Upper lobe of left lung (tissue), 6 donors: ENCODE data around the gene PLA2G15. TPM values are rescaled to one million over a fixed set of nuclear protein-coding genes. Genes with fewer than 3 reads are reported as not detected.
A peak's percentile ranks its signal among the peaks of the same experiment; 100 is the strongest.
"Not testable (repeated sequence)": the region's sequence is repeated elsewhere in the genome, so short reads cannot be mapped to it uniquely, and the experiment has no call there.

ENCODE experiments used
- ATAC-seq, 2 donors: fragments of 200-7000 bp; cut with Tn5 transposase; one replicate each; pipeline ENCODE4 v1.9.1; 2022; ENCODE audit warnings: mild to moderate bottlenecking in 2 of 2, moderate library complexity in 2 of 2; ENCODE audit not compliant: low FRiP score in 2 of 2
- DNase-seq, 2 donors: peaks; one replicate each; pipeline ENCODE4 v3.0.0-alpha.2; 2019 to 2020
- H3K27ac ChIP-seq, 4 donors: fragments of 200-600 bp; sonication (generic); one replicate each; pipeline ENCODE4 v1.5.1; 2016 to 2019
- H3K27me3 ChIP-seq, 4 donors: fragments of 200-600 bp; sonication (generic); one replicate each; pipeline ENCODE4 v1.5.1; 2017 to 2019
- H3K36me3 ChIP-seq, 4 donors: fragments of 200-600 bp; sonication (generic); one replicate each; pipeline ENCODE4 v1.5.1; 2016 to 2019
- H3K4me1 ChIP-seq, 4 donors: fragments of 200-600 bp; sonication (generic); one replicate each; pipeline ENCODE4 v1.5.1; 2018 to 2019
- H3K4me3 ChIP-seq, 4 donors: fragments of 200-600 bp; sonication (generic); one replicate each; pipeline ENCODE4 v1.5.1; 2017 to 2019; ENCODE audit warnings: mild to moderate bottlenecking in 2 of 4, moderate library complexity in 1 of 4
- H3K9me3 ChIP-seq, 4 donors: fragments of 200-600 bp; sonication (generic); one replicate each; pipeline ENCODE4 v1.5.1; 2018 to 2019
- EP300 ChIP-seq, 4 donors: sonication (generic); formaldehyde crosslinking; IDR thresholded peaks; one replicate each; pipeline ENCODE4 v1.5.1; 2017; ENCODE audit warnings: antibody characterized with exemption in 4 of 4, control low read depth in 2 of 4
- POLR2A ChIP-seq, 4 donors: fragments of 450-650 bp; IDR thresholded peaks; one replicate each; pipeline ENCODE4 v1.5.1; 2016 to 2017; ENCODE audit warnings: antibody characterized with exemption in 4 of 4, mild to moderate bottlenecking in 2 of 4
- POLR2AphosphoS5 ChIP-seq, 2 donors: sonication (generic); formaldehyde crosslinking; IDR thresholded peaks; one replicate each; pipeline ENCODE4 v1.5.1; 2017; ENCODE audit warnings: antibody characterized with exemption in 2 of 2
- WGBS, 2 donors: methylation state at CpG; one replicate each; pipeline ENCODE4 v1.1.5; 2017 to 2018; 5-methylcytosine and 5-hydroxymethylcytosine counted together
- total RNA-seq, 6 donors: library from RNA; depleted of rRNA in 4 of 6; stranded (reverse); fragments of >200 nt in 4 of 6; gene quantifications; one replicate each; pipeline versions ENCODE4 v1.1.0 to v1.2.1, GENCODE V29; 2016 to 2021
- TF ChIP-seq, protein P1 (sequence below), 6 experiments: fragments of 450-650 bp in 4 of 6; fragments of 200-600 bp in 2 of 6; sonication (generic) in 2 of 6; IDR thresholded peaks; one replicate each; pipeline ENCODE4 v1.5.1; 2016 to 2019; ENCODE audit warnings: antibody characterized with exemption in 6 of 6
- donor health status: DM: no; HTN: no; CAD: no; lungs with moderate emphysema.
- donor health status: DM: no; HTN: yes; CAD: no; lungs with severe emphysema.

Gene PLA2G15
- total RNA-seq, 6 donors from 2014 or later, result 25.6 to 84.8 (median 57.5) TPM

DNA sequence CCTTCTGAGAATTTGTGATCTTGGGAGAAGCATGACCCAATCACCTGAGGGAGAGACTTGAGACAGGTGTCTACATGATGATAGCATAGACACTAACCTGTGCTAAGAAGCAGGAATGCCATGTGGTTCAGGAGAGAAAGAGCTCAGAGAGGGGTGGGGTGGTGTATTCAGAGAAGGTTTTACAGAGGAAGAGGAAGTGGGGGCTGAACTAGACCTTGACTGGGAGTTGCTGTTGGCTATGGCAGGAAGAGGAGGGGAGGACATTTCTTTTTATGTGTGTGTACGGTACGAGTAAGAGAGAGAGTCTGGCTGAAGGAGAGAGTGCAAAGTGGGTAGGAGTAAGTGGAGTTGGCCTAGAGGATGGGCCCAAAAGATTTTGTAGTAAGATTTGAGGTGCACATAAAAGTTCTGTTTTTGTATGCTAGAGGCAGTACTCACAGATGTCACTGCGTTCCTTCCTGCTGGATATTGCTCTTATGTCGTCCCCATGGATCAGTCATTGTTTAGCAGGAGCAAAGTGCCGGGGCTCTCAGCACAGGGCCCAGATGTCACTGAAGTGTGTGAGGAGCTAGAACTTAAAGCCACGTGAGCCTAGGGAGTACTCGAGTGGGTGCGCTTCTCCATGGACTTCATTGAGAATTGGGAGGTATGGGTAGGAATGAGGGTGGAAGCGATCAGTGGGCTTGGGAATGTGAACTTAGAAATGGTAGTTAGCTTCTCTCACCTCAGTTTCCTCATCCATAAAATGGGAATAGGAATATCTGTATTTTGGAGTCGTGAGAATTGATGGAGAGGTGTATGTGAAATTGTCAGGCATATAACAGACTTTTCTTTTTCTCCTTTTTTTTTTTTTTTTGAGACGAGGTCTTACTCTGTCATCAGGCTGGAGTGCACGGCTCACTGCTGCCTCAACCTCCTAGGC is 41.2 kb downstream of the PLA2G15 start:
- 72% methylated on average over 12 of the region's 12 CpGs for WGBS, 2 donors
- H3K27ac ChIP-seq, result peak overlapping the region in 3 of 4 donors; percentile 6 to 65 (median 24)
- H3K4me1 ChIP-seq, result peaks cover 31 to 73% (median 64%) of the 10 kb centered on the region in 4 donors
- H3K36me3 ChIP-seq, result peaks cover 0 to 34% (median 12%) of the 10 kb centered on the region in 4 donors
- TF ChIP-seq EP300 (IDR thresholded peaks at IDR 0.05) (no peak), POLR2AphosphoS5 (IDR thresholded peaks at IDR 0.05) (no peak), POLR2A (IDR thresholded peaks at IDR 0.05) (no peak)
- TF ChIP-seq, protein P1, sequence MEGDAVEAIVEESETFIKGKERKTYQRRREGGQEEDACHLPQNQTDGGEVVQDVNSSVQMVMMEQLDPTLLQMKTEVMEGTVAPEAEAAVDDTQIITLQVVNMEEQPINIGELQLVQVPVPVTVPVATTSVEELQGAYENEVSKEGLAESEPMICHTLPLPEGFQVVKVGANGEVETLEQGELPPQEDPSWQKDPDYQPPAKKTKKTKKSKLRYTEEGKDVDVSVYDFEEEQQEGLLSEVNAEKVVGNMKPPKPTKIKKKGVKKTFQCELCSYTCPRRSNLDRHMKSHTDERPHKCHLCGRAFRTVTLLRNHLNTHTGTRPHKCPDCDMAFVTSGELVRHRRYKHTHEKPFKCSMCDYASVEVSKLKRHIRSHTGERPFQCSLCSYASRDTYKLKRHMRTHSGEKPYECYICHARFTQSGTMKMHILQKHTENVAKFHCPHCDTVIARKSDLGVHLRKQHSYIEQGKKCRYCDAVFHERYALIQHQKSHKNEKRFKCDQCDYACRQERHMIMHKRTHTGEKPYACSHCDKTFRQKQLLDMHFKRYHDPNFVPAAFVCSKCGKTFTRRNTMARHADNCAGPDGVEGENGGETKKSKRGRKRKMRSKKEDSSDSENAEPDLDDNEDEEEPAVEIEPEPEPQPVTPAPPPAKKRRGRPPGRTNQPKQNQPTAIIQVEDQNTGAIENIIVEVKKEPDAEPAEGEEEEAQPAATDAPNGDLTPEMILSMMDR (IDR thresholded peaks at IDR 0.05), result no peak
- no peaks in the 10 kb centered on the region for H3K9me3 ChIP-seq
- DNase-seq (no peak), ATAC-seq (peak in 1 of 2 donors; percentile 18)
- no peak overlapping the region for H3K4me3 ChIP-seq
- no peaks in the 10 kb centered on the region for H3K27me3 ChIP-seq

DNA sequence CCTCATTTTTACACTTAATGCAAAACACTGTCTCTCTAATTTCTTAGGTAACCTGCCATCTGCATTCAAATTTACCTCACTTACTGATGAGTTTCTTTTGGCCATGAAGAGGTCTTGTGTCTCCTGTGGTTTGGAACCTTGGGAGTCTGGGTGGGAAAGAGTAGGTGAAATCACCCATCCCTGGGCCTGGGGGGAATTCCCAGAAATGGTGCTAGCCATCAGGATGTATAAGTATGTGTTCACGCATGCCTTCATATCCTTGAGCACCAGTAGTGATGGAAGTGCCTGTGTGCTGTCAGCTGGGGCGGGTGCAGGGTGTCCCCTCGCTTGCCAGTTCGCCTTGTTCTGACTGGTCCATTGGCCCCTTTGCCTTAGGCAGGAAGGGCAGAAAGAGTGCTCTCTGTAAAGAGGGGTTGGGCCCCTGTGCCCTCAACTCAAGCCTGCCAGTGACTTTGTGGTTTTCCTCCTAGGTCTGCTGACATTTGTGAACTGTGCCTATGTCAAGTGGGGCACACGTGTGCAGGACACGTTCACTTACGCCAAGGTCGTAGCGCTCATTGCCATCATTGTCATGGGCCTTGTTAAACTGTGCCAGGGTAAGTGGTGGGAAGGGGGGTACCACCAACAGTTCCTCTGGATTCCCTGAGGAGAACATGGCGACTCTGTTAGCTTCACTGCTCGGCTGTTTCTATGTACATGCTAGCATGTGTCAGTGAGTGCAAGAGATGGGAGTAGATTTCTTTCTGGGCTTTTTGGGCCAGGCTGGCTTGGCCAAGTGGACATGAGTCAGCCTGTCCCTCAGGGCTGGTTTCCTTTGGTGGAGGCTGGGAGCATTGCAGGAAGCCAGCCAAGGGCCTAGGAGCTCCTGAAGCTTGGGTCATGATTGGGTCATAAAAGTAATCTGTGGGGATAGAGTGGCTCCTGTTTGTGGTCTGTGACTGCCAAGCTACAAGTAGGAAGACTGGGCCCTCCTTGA is 42.4 kb downstream of the PLA2G15 start:
- peaks cover 31 to 73% (median 64%) of the 10 kb centered on the region in 4 donors for H3K4me1 ChIP-seq
- peak; percentile 24 to 89 for ATAC-seq
- H3K4me3 ChIP-seq, result no peak overlapping the region
- no peaks in the 10 kb centered on the region for H3K27me3 ChIP-seq
- H3K27ac ChIP-seq, result peak overlapping the region; percentile 11 to 64 (median 48)
- DNase-seq, result peak in 1 of 2 donors; percentile 67
- H3K36me3 ChIP-seq, result peaks cover 0 to 36% (median 21%) of the 10 kb centered on the region in 4 donors
- TF ChIP-seq, protein P1 (IDR thresholded peaks at IDR 0.05), result peak in 3 of 6 experiments; percentile 8 to 22 (median 21)
- TF ChIP-seq POLR2AphosphoS5 (IDR thresholded peaks at IDR 0.05), result no peak
- H3K9me3 ChIP-seq, result no peaks in the 10 kb centered on the region
- WGBS, 2 donors, result 64 to 81% methylated on average over 5 to 11 of the region's 11 CpGs

GRCh38 chr16:68288252-68288650 is 43.1 kb downstream of the PLA2G15 start:
- Histone ChIP-seq H3K9me3 (no peaks in the 10 kb centered on the region), H3K4me1 (peaks cover 31 to 70% (median 61%) of the 10 kb centered on the region in 4 donors), H3K27me3 (no peaks in the 10 kb centered on the region), H3K27ac (peak overlapping the region; percentile 11 to 64 (median 48)), H3K4me3 (no peak overlapping the region), H3K36me3 (peaks cover 0 to 37% (median 18%) of the 10 kb centered on the region in 4 donors)
- ATAC-seq, result no peak
- TF ChIP-seq EP300 (IDR thresholded peaks at IDR 0.05) (no peak), POLR2AphosphoS5 (IDR thresholded peaks at IDR 0.05) (no peak), POLR2A (IDR thresholded peaks at IDR 0.05) (no peak)
- TF ChIP-seq, protein P1 (IDR thresholded peaks at IDR 0.05), result no peak
- WGBS, 2 donors, result 96 to 100% methylated on average over 1 of the region's 1 CpG
- DNase-seq, result no peak

GRCh38 chr16:68288796-68289195 is 43.6 kb downstream of the PLA2G15 start:
- H3K4me3 ChIP-seq, H3K9me3 ChIP-seq, ATAC-seq, DNase-seq, H3K27me3 ChIP-seq: not testable (repeated sequence)
- Histone ChIP-seq H3K36me3 (peaks cover 0 to 41% (median 23%) of the 10 kb centered on the region in 4 donors), H3K4me1 (peaks cover 31 to 65% (median 55%) of the 10 kb centered on the region in 4 donors), H3K27ac (peak overlapping the region in 3 of 4 donors; percentile 64 to 76 (median 67))
- 84 to 85% methylated on average over 9 of the region's 9 CpGs for WGBS, 2 donors
